B cell (primary cell): ENCODE data around the gene RIPOR3. TPM values are rescaled to one million over a fixed set of nuclear protein-coding genes. Genes with fewer than 3 reads are reported as not detected.

Experiments
- ATAC-seq: fragments of 200-7000 bp; cut with Tn5 transposase; one replicate; pipeline ENCODE4 v1.10.0; 2021; ENCODE audit warnings: low read depth, mild to moderate bottlenecking, moderate number of reproducible peaks, moderate library complexity
- CTCF ChIA-PET: fragments of 350-600 bp; sonication (Branson Sonifier 250); formaldehyde crosslinking; loops from one replicate; lab custom pipeline; 2021; ENCODE audit warnings: antibody characterized with exemption, inconsistent platforms; lab: Charles Lee
- POLR2A ChIA-PET: fragments of 350-600 bp; sonication (Branson Sonifier 250); formaldehyde crosslinking; loops from one replicate; lab custom pipeline; 2021; ENCODE audit warnings: antibody characterized with exemption; lab: Charles Lee
- DNase-seq: peaks from one replicate; pipeline ENCODE4 v3.0.0; 2013
- H2AFZ ChIP-seq: 2 replicates; pipeline ENCODE4 v1.6.1; 2012; ENCODE audit warnings: mild to moderate bottlenecking, low read depth, low read length; ENCODE audit not compliant: insufficient read depth, poor library complexity, severe bottlenecking
- H3K27ac ChIP-seq, 2 donors: 1 replicate in 1 of 2; 2 replicates in 1 of 2; pipeline ENCODE4 v1.5.1; 2012 to 2013; ENCODE audit warnings: low read length in 2 of 2, mild to moderate bottlenecking in 2 of 2, moderate library complexity in 1 of 2
- H3K27me3 ChIP-seq, 4 experiments: fragments of 200-600 bp in 1 of 4; sonication (generic) in 1 of 4; replicated peaks in 1 of 4; 1 replicate in 2 of 4; 2 replicates in 2 of 4; pipeline versions ENCODE4 v1.6.1 to v1.7.0; 2013 to 2016; ENCODE audit warnings: low read length in 3 of 4, mild to moderate bottlenecking in 2 of 4, mixed read lengths in 1 of 4, moderate library complexity in 1 of 4; ENCODE audit not compliant: insufficient read depth in 4 of 4, control insufficient read depth in 3 of 4; ENCODE audit errors: control extremely low read depth in 1 of 4
- H3K36me3 ChIP-seq, 2 experiments: replicated peaks in 1 of 2; 1 replicate in 1 of 2; 2 replicates in 1 of 2; pipeline versions ENCODE4 v1.6.1 to v1.7.1; 2013; ENCODE audit warnings: low read length in 1 of 2; ENCODE audit not compliant: insufficient read depth in 2 of 2, control insufficient read depth in 1 of 2; ENCODE audit errors: control extremely low read depth in 1 of 2, extremely low read depth in 1 of 2
- H3K4me1 ChIP-seq, 2 donors: fragments of 200-600 bp in 1 of 2; sonication (generic) in 1 of 2; 1 replicate in 1 of 2; 2 replicates in 1 of 2; pipeline versions ENCODE4 v1.5.1 to v1.6.1; 2013 to 2017; ENCODE audit warnings: low read length in 2 of 2; ENCODE audit not compliant: control insufficient read depth in 2 of 2, insufficient read depth in 2 of 2
- H3K4me2 ChIP-seq: replicated peaks from 2 replicates; pipeline ENCODE3; 2012; ENCODE audit warnings: mild to moderate bottlenecking, low read depth, low read length; ENCODE audit not compliant: poor library complexity, severe bottlenecking
- H3K4me3 ChIP-seq, 5 experiments: fragments of 200-600 bp in 1 of 5; sonication (generic) in 1 of 5; 1 replicate in 3 of 5; 2 replicates in 2 of 5; pipeline versions ENCODE4 v1.5.1 to v1.7.0; 2011 to 2016; ENCODE audit warnings: low read length in 4 of 5, mild to moderate bottlenecking in 4 of 5, low read depth in 2 of 5, control low read depth in 1 of 5, moderate library complexity in 1 of 5; ENCODE audit not compliant: insufficient read depth in 1 of 5; ENCODE audit errors: control extremely low read depth in 1 of 5, extremely low read depth in 1 of 5
- H3K79me2 ChIP-seq: fragments of 200-600 bp; sonication (generic); one replicate; pipeline ENCODE4 v1.6.0; 2016; ENCODE audit warnings: low read length; ENCODE audit not compliant: control insufficient read depth, insufficient read depth
- H3K9ac ChIP-seq: fragments of 200-600 bp; sonication (generic); 2 replicates; pipeline ENCODE4 v1.6.1; 2017; ENCODE audit warnings: mild to moderate bottlenecking, low read length, moderate library complexity
- H3K9me3 ChIP-seq, 3 donors: one replicate each; pipeline versions ENCODE4 v1.6.1 to v1.7.1; 2013; ENCODE audit warnings: low read length in 2 of 3; ENCODE audit not compliant: control insufficient read depth in 2 of 3, insufficient read depth in 1 of 3; ENCODE audit errors: control extremely low read depth in 1 of 3
- H4K20me1 ChIP-seq: 2 replicates; pipeline ENCODE4 v1.6.0; 2012; ENCODE audit warnings: mild to moderate bottlenecking, low read length; ENCODE audit not compliant: insufficient read depth, control insufficient read depth, poor library complexity, severe bottlenecking
- H3K27ac Mint-ChIP-seq: one replicate; pipeline ENCODE4 v1.8.0; 2021; ENCODE audit warnings: mixed read lengths
- H3K27me3 Mint-ChIP-seq: one replicate; pipeline ENCODE4 v1.8.0; 2021; ENCODE audit warnings: mixed read lengths
- H3K4me1 Mint-ChIP-seq: one replicate; pipeline ENCODE4 v1.8.0; 2021; ENCODE audit warnings: mixed read lengths
- H3K4me3 Mint-ChIP-seq: one replicate; pipeline ENCODE4 v1.8.0; 2021; ENCODE audit warnings: mixed read lengths
- H3K9me3 Mint-ChIP-seq: one replicate; pipeline ENCODE4 v1.8.0; 2022; ENCODE audit warnings: mixed read lengths; ENCODE audit not compliant: insufficient read depth
- EZH2 ChIP-seq: IDR thresholded peaks from 2 replicates; pipeline ENCODE4 v1.6.1; 2012; ENCODE audit warnings: borderline replicate concordance, low read depth, mild to moderate bottlenecking, moderate library complexity, low read length; ENCODE audit not compliant: insufficient read depth, poor library complexity, severe bottlenecking
- WGBS: methylation state at CpG from one replicate; pipeline ENCODE4 v1.1.5; 2013; ENCODE audit warnings: missing lambda C conversion rate; ENCODE audit not compliant: insufficient coverage; 5-methylcytosine and 5-hydroxymethylcytosine counted together
- intact Hi-C: fragments of 100-400 bp; cut with micrococcal nuclease; formaldehyde crosslinking; loops from one replicate; pipeline ENCODE4 v1.10.0; 2022
- polyA plus RNA-seq: library from polyadenylated mRNA; depleted of rRNA; stranded (reverse); fragments of >200 nt; gene quantifications from 2 replicates; pipeline ENCODE4 v1.2.3, GENCODE V29; 2012
- total RNA-seq, 2 donors: library from RNA; stranded (reverse); fragments of 120-200 nt in 1 of 2; gene quantifications; 1 replicate in 1 of 2; 2 replicates in 1 of 2; pipeline versions ENCODE4 v1.2.3 to v1.2.4, GENCODE V29; 2013 to 2022
- TF ChIP-seq, protein P1 (sequence below): fragments of 200-600 bp; IDR thresholded peaks from one replicate; pipeline ENCODE4 v1.8.0; 2022; ENCODE audit warnings: antibody characterized with exemption, mild to moderate bottlenecking

The RIPOR3 gene
- total and polyA plus RNA-seq, 2 donors (not counting 1 experiment from before 2014, with no cell fraction given) = 0.09 to 0.27 TPM

DNA sequence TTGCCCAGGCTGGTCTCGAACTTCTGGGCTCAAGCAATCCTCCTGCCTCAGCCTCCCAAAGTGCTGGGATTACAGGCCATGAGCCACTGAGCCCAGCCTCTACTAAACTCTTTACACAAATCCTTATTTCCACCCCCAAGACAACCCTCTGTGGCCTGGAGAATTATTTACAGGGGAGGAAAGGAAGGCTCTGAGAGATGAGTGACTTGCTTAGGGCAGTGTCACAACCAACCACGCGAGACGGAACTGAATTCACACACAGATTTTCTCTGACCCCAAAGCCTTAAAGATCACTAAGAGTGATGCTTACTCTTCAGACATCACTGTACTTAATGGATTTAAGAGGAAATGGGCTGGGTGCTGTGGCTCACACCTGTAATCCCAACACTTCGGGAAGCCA is 86.2 kb downstream of the RIPOR3 start:
- DNase-seq = no peak
- no peak for ATAC-seq

GRCh38 chr20:50604451-50604850 is 86.9 kb downstream of the RIPOR3 start:
- peaks cover 0 to 11% (median 0%) of the 10 kb centered on the region in 3 donors for H3K9me3 ChIP-seq
- no peak for TF ChIP-seq EZH2
- TF ChIP-seq, protein P1, sequence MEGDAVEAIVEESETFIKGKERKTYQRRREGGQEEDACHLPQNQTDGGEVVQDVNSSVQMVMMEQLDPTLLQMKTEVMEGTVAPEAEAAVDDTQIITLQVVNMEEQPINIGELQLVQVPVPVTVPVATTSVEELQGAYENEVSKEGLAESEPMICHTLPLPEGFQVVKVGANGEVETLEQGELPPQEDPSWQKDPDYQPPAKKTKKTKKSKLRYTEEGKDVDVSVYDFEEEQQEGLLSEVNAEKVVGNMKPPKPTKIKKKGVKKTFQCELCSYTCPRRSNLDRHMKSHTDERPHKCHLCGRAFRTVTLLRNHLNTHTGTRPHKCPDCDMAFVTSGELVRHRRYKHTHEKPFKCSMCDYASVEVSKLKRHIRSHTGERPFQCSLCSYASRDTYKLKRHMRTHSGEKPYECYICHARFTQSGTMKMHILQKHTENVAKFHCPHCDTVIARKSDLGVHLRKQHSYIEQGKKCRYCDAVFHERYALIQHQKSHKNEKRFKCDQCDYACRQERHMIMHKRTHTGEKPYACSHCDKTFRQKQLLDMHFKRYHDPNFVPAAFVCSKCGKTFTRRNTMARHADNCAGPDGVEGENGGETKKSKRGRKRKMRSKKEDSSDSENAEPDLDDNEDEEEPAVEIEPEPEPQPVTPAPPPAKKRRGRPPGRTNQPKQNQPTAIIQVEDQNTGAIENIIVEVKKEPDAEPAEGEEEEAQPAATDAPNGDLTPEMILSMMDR = no peak
- DNase-seq = no peak
- ChIA-PET CTCF (no interaction called here), POLR2A (no interaction called here)
- no peaks in the 10 kb centered on the region for H3K4me1 ChIP-seq
- H3K27ac Mint-ChIP-seq = no peak overlapping the region
- H2AFZ ChIP-seq = no peak overlapping the region
- H3K9me3 Mint-ChIP-seq = no peaks in the 10 kb centered on the region
- no peak overlapping the region for H3K27ac ChIP-seq
- no peak overlapping the region for H3K9ac ChIP-seq
- H3K27me3 Mint-ChIP-seq = peaks cover 11% of the 10 kb centered on the region
- 97% methylated on average over 9 of the region's 12 CpGs for WGBS
- no peak overlapping the region for H3K4me3 ChIP-seq
- H3K36me3 ChIP-seq = no peaks in the 10 kb centered on the region
- H3K79me2 ChIP-seq = no peaks in the 10 kb centered on the region
- no peak overlapping the region for H3K4me2 ChIP-seq
- H3K4me1 Mint-ChIP-seq = peaks cover 4% of the 10 kb centered on the region
- ATAC-seq = no peak
- no peak overlapping the region for H3K4me3 Mint-ChIP-seq
- peaks cover 0 to 22% (median 2%) of the 10 kb centered on the region in 4 experiments for H3K27me3 ChIP-seq
- intact Hi-C loops = no loop called here
- no peaks in the 10 kb centered on the region for H4K20me1 ChIP-seq

More for the DNA sequence above, 86.2 kb downstream of the RIPOR3 start:
- no peak overlapping the region for H2AFZ ChIP-seq
- no peaks in the 10 kb centered on the region for H4K20me1 ChIP-seq
- H3K4me3 ChIP-seq = no peak overlapping the region
- H3K27ac Mint-ChIP-seq = no peak overlapping the region
- H3K27ac ChIP-seq = no peak overlapping the region
- H3K4me1 ChIP-seq = no peaks in the 10 kb centered on the region
- H3K36me3 ChIP-seq = no peaks in the 10 kb centered on the region
- ChIA-PET POLR2A (no interaction called here), CTCF (no interaction called here)
- intact Hi-C loops = no loop called here
- H3K4me2 ChIP-seq = no peak overlapping the region
- 100% methylated on average over 2 of the region's 5 CpGs for WGBS
- no peak overlapping the region for H3K9ac ChIP-seq
- H3K4me1 Mint-ChIP-seq = peaks cover 4% of the 10 kb centered on the region
- peaks cover 11% of the 10 kb centered on the region for H3K27me3 Mint-ChIP-seq
- TF ChIP-seq EZH2 = no peak
- TF ChIP-seq, protein P1 = no peak
- H3K27me3 ChIP-seq = peaks cover 0 to 22% (median 2%) of the 10 kb centered on the region in 4 experiments
- no peaks in the 10 kb centered on the region for H3K79me2 ChIP-seq
- no peaks in the 10 kb centered on the region for H3K9me3 Mint-ChIP-seq
- H3K9me3 ChIP-seq = peaks cover 0 to 11% (median 0%) of the 10 kb centered on the region in 3 donors
- H3K4me3 Mint-ChIP-seq = no peak overlapping the region
